GM10248 (cell line): ENCODE measurements around the gene DYNC1H1.
"Not testable (repeated sequence)": the region's sequence is repeated elsewhere in the genome, so short reads cannot be mapped to it uniquely, and the experiment has no call there.

Experiments used
- CTCF ChIA-PET: fragments of 300-600 bp; sonication (Branson Sonifier 250); formaldehyde crosslinking; extraction: SDS; loops from one replicate; lab custom pipeline; 2021; ENCODE audit warnings: antibody characterized with exemption; lab: Yijun Ruan, JAX
- POLR2A ChIA-PET: fragments of 350-650 bp; sonication (Branson Sonifier 250); formaldehyde crosslinking; extraction: SDS; loops from one replicate; lab custom pipeline; 2020; ENCODE audit warnings: antibody characterized with exemption; lab: Yijun Ruan, JAX
- DNase-seq: peaks from one replicate; pipeline ENCODE4 v3.0.0; 2012; ENCODE audit errors: extremely low spot score
- TF ChIP-seq, protein P1 (sequence below): IDR thresholded peaks from 2 replicates; pipeline ENCODE4 v1.5.1; 2012; ENCODE audit warnings: mild to moderate bottlenecking, low read depth; ENCODE audit errors: extremely low read depth, missing control alignments, control extremely low read depth

DYNC1H1 gene

DNA sequence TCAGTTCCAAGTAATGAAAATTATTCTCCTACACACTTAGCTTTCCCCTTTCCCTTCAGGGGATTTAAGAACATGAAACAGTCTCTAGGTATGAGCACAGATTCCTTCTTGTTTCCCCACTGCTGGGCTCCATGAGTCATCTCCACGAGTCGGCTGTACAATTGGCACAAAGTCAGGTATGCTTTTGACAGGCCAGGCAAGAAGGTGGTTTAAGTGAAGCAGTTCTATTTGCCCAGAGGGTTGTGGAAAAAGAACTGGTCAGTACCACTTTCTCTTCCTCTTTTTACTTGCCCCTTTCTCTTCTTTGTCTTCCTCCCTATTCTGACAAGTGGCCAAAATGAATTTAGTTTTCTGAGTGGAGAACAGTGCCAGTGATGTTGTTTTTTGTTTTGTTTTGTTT is 16.3 kb downstream of the DYNC1H1 start:
- ChIA-PET CTCF (interaction anchor here (1.3 to 1.5 kb wide), 3 partner anchors 9 to 19 kb away, joined by 3 to 7 read pairs (median 7); no protein-coding TSS in a partner anchor), POLR2A (no interaction called here)
- TF ChIP-seq, protein P1, sequence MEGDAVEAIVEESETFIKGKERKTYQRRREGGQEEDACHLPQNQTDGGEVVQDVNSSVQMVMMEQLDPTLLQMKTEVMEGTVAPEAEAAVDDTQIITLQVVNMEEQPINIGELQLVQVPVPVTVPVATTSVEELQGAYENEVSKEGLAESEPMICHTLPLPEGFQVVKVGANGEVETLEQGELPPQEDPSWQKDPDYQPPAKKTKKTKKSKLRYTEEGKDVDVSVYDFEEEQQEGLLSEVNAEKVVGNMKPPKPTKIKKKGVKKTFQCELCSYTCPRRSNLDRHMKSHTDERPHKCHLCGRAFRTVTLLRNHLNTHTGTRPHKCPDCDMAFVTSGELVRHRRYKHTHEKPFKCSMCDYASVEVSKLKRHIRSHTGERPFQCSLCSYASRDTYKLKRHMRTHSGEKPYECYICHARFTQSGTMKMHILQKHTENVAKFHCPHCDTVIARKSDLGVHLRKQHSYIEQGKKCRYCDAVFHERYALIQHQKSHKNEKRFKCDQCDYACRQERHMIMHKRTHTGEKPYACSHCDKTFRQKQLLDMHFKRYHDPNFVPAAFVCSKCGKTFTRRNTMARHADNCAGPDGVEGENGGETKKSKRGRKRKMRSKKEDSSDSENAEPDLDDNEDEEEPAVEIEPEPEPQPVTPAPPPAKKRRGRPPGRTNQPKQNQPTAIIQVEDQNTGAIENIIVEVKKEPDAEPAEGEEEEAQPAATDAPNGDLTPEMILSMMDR = no peak
- DNase-seq = peak; percentile 53

DNA sequence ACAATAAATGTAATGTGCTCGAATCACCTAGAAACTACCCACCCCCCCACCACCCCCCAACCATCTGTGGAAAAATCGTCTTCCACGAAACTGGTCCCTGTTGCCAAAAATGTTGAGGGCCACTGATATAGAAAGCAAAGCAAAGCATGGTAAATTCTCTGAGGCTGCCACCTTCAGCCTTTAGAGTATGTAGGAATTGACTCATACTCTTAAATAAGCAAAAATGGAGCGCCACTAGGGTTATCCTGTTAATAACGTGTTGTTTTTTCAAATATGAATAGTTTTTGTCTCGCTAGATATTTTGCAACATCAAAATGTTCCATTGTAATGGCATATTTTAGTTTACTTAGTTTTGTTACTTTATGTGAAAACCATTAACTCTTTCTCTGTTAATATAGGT is 18.2 kb downstream of the DYNC1H1 start:
- POLR2A ChIA-PET = no interaction called here
- TF ChIP-seq, protein P1 = no peak
- no peak for DNase-seq
- CTCF ChIA-PET = interaction anchor here (1.4 kb wide), 1 partner anchor 52 kb away, joined by 3 read pairs; no protein-coding TSS in a partner anchor

DNA sequence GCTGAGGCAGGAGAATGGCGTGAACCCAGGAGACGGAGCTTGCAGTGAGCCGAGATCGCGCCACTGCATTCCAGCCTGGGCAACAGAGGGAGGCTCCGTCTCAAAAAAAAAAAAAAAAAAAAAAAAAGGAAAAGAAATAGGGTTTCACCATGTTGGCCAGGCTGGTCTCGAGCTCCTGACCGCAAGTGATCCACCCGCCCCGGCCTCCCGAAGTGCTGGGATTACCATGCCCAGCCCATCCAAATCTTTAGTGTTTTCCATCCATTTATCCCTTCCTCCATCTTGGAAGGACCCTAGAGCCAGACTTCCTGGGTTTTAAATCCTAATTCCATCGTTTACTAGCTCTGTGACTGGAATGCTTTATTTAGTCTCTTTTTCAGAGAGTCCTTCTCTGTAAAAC is 20.5 kb downstream of the DYNC1H1 start:
- POLR2A ChIA-PET, DNase-seq, CTCF ChIA-PET: not testable (repeated sequence)

DNA sequence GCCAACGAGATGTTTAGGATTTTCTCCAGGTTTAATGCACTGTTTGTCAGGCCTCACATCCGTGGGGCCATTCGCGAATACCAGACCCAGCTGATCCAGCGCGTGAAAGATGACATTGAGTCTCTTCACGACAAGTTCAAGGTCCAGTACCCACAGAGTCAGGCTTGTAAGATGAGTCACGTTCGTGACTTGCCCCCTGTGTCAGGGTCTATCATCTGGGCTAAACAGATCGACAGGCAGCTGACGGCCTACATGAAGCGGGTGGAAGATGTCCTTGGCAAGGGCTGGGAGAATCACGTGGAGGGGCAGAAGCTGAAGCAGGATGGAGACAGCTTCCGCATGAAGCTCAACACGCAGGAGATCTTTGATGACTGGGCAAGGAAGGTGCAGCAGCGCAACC is 21.6 kb downstream of the DYNC1H1 start:
- CTCF ChIA-PET = interaction anchor here (1.3 kb wide), 1 partner anchor 36 kb away, joined by 3 read pairs; no protein-coding TSS in a partner anchor
- no peak for DNase-seq
- POLR2A ChIA-PET = no interaction called here
- TF ChIP-seq, protein P1 = no peak

DNA sequence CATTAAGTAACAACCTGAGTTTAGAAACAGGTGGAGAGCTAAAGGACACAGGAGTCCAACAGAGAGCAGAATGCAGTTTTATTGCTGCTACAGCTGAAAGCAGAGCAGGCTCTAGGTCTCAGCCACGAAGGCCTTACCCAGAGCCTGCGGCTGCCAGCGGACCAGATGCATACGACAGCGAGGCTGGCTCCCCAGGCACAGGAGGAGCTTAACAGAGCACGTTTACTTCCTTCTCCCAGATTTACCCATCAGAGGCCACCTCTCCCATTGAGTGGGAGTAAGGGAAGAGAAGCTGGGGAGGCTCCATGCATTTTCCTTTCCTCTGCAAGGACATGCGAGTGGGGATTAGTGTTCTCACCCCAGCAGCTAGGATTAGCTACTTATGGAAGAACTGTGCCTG is 22.6 kb downstream of the DYNC1H1 start:
- TF ChIP-seq, protein P1 = no peak
- POLR2A ChIA-PET = no interaction called here
- DNase-seq = no peak
- CTCF ChIA-PET = interaction anchor here (1.3 kb wide), 1 partner anchor 23 kb away, joined by 3 read pairs; the partner anchor contains the start of gene DYNC1H1

DNA sequence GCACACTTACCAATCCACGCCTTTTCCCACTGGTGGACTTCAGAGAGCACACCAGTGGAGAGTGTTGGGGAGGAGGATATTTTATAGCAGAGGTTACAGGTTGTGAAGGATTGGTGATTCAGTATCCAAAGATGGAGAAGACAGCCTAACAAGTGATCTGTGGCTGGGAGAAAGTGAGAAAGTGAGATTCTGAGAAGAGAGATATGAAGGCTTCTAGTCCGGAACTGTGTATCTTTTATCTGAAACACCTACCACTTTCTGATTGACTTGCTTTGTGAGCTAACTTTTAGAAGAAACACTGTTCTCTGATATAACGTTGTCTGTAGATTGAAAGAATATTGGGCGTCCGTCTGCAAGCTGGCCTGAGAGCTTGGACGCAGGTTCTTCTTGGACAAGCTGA is 24.0 kb downstream of the DYNC1H1 start:
- POLR2A ChIA-PET = no interaction called here
- CTCF ChIA-PET = interaction anchor here (1.0 kb wide), 1 partner anchor 217 kb away, joined by 3 read pairs; no protein-coding TSS in a partner anchor
- TF ChIP-seq, protein P1 = no peak
- no peak for DNase-seq

DNA sequence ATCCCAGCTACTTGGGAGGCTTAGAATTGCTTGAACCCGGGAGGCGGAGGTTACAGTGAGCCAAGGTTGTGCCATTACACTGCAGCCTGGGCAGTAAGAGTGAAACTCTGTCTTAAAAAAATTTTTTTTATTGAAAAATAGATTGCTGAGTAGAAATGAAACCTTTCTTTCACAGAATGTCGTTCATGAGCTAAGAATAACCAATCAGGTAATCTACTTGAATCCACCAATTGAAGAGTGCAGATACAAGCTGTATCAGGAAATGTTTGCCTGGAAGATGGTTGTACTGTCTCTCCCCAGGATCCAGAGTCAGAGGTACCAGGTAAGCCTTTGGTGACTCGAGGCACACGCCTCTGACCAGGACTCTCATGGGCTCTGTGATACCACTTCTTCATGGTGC is 27.0 kb downstream of the DYNC1H1 start:
- TF ChIP-seq, protein P1 = no peak
- ChIA-PET POLR2A (interaction anchor here (0.6 kb wide), 1 partner anchor 182 kb away, joined by 3 read pairs; no protein-coding TSS in a partner anchor), CTCF (interaction anchor here (1.6 to 3.2 kb wide), 8 partner anchors 10 to 105 kb away, joined by 5 to 20 read pairs (median 8); no protein-coding TSS in a partner anchor)
- DNase-seq = peak; percentile 41
